Sigmoid colon (tissue), 3 donors: ENCODE results near the gene GSC2.

Experiments used
- POLR2A ChIP-seq, 2 donors: fragments of 450-650 bp; IDR thresholded peaks; one replicate each; pipeline ENCODE4 v1.6.1; 2016; ENCODE audit warnings: antibody characterized with exemption in 2 of 2, mild to moderate bottlenecking in 2 of 2, moderate library complexity in 2 of 2
- TF ChIP-seq, protein P1 (sequence below), 4 experiments: fragments of 450-650 bp in 3 of 4; fragments of 200-600 bp in 1 of 4; IDR thresholded peaks; one replicate each; pipeline ENCODE4 v1.5.1; 2016 to 2019; ENCODE audit warnings: antibody characterized with exemption in 4 of 4, mild to moderate bottlenecking in 3 of 4, moderate library complexity in 2 of 4

- no peak for TF ChIP-seq POLR2A (IDR thresholded peaks at IDR 0.05)
- TF ChIP-seq, protein P1, sequence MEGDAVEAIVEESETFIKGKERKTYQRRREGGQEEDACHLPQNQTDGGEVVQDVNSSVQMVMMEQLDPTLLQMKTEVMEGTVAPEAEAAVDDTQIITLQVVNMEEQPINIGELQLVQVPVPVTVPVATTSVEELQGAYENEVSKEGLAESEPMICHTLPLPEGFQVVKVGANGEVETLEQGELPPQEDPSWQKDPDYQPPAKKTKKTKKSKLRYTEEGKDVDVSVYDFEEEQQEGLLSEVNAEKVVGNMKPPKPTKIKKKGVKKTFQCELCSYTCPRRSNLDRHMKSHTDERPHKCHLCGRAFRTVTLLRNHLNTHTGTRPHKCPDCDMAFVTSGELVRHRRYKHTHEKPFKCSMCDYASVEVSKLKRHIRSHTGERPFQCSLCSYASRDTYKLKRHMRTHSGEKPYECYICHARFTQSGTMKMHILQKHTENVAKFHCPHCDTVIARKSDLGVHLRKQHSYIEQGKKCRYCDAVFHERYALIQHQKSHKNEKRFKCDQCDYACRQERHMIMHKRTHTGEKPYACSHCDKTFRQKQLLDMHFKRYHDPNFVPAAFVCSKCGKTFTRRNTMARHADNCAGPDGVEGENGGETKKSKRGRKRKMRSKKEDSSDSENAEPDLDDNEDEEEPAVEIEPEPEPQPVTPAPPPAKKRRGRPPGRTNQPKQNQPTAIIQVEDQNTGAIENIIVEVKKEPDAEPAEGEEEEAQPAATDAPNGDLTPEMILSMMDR (IDR thresholded peaks at IDR 0.05): no peak
These were observed 43.8 kb upstream of the GSC2 start for GRCh38 chr22:19193879-19194278.
